ENCODE measurements around the gene MSN.
A peak's percentile ranks its signal among the peaks of the same experiment; 100 is the strongest.
"Not testable (repeated sequence)": the region's sequence is repeated elsewhere in the genome, so short reads cannot be mapped to it uniquely, and the experiment has no call there.

The MSN gene

GRCh38 chrX:65667503-65668376, at the start of gene MSN:
Gene MSN (plus strand): TSS chrX:65667654. CDS start chrX:65667842, 188 bp downstream.
- peaks cover 11% of the 10 kb centered on the region for H3K4me1 ChIP-seq (ENCODE audit: insufficient read depth, low read length)
- no peaks in the 10 kb centered on the region for H3K36me3 ChIP-seq (ENCODE audit: insufficient read depth, low read length)
- H3K9ac ChIP-seq (ENCODE audit: low read depth, low read length), result peak within 1 kb of the TSS; percentile 68
- no peaks in the 10 kb centered on the region for H3K9me3 ChIP-seq (ENCODE audit: control insufficient read depth, insufficient read depth, low read length)

DNA sequence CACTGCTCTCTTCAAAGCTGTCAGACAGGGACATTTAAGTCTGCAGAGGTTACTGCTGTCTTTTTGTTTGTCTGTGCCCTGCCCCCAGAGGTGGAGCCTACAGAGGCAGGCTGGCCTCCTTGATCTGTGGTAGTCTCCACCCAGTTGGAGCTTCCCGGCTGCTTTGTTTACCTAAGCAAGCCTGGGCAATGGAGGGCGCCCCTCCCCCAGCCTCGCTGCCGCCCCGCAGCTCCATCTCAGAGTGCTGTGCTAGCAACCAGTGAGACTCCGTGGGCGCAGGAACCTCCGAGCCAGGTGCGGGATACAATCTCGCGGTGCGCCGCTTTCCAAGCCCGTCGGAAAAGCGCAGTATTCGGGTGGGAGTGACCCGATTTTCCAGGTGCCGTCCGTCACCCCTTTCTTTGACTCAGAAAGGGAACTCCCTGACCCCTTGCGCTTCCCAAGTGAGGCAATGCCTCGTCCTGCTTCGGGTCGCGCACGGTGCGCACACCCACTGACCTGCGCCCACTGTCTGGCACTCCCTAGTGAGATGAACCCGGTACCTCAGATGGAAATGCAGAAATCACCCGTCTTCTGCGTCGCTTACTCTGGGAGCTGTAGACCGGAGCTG, 47.3 kb upstream of the MSN start:
- H3K9ac ChIP-seq (ENCODE audit: low read depth, low read length), result peak overlapping the region; percentile 51; the same call in 1 of the 2 replicates
- H3K9me3 ChIP-seq (ENCODE audit: control insufficient read depth, insufficient read depth, low read length); H3K36me3 ChIP-seq (ENCODE audit: insufficient read depth, low read length); H3K4me1 ChIP-seq (ENCODE audit: insufficient read depth, low read length): not testable (repeated sequence)

DNA sequence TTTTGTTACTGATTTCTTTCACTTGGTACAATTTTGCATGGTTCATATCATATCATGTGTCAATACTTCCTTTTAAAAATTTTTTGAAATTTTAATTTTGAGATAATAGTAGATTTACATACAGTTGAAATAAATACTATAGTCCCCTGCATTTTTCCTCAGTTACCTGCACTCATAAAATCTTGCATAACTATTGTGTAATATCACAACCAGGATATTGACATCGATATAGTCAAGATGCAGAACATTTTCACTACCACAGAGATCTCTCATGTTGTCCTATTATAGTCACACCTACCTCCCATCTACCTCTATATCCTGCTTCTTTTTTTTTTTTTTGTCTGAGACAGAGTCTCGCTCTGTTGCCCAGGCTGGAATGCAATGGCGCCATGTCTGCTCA, 36.7 kb upstream of the MSN start:
- no peaks in the 10 kb centered on the region for H3K9me3 ChIP-seq (ENCODE audit: control insufficient read depth, insufficient read depth, low read length)
- no peak overlapping the region for H3K9ac ChIP-seq (ENCODE audit: low read depth, low read length)
- no peaks in the 10 kb centered on the region for H3K36me3 ChIP-seq (ENCODE audit: insufficient read depth, low read length)
- H3K4me1 ChIP-seq (ENCODE audit: insufficient read depth, low read length), result peaks cover 5% of the 10 kb centered on the region; the same call in 1 of the 2 replicates

- Histone ChIP-seq H3K4me1 (ENCODE audit: insufficient read depth, low read length) (peaks cover 6% of the 10 kb centered on the region; the same call in 1 of the 2 replicates), H3K9ac (ENCODE audit: low read depth, low read length) (no peak overlapping the region), H3K9me3 (ENCODE audit: control insufficient read depth, insufficient read depth, low read length) (no peaks in the 10 kb centered on the region), H3K36me3 (ENCODE audit: insufficient read depth, low read length) (no peaks in the 10 kb centered on the region)
These were observed 33.6 kb upstream of the MSN start for GRCh38 chrX:65633826-65634225.

DNA sequence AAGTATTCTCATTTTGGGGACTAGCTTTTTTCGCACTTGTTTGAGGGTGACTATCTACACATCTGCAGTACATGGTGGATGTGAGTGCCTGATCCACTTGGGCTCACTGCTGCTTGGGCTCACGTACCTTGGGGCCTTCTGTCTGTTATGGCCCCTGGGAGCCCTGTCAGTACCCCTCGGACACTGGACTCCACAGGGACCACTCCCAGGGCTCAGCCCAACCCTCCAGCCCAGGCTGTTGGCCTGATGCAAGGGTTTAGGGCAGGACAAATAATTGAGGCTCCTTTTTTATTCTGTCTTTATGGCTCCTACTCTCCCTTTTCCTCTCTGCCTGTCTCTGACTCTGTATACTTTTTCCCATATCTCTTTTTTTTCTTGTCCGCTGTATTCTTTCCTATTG, 32.7 kb upstream of the MSN start:
- H3K9me3 ChIP-seq (ENCODE audit: control insufficient read depth, insufficient read depth, low read length), result no peaks in the 10 kb centered on the region
- no peaks in the 10 kb centered on the region for H3K36me3 ChIP-seq (ENCODE audit: insufficient read depth, low read length)
- H3K4me1 ChIP-seq (ENCODE audit: insufficient read depth, low read length), result peaks cover 6% of the 10 kb centered on the region; the same call in 1 of the 2 replicates
- H3K9ac ChIP-seq (ENCODE audit: low read depth, low read length), result no peak overlapping the region

- Histone ChIP-seq H3K9ac (ENCODE audit: low read depth, low read length) (no peak overlapping the region), H3K36me3 (ENCODE audit: insufficient read depth, low read length) (no peaks in the 10 kb centered on the region), H3K4me1 (ENCODE audit: insufficient read depth, low read length) (peaks cover 6% of the 10 kb centered on the region; the same call in 1 of the 2 replicates), H3K9me3 (ENCODE audit: control insufficient read depth, insufficient read depth, low read length) (no peaks in the 10 kb centered on the region)
These were observed 32.1 kb upstream of the MSN start for GRCh38 chrX:65635378-65635777.

DNA sequence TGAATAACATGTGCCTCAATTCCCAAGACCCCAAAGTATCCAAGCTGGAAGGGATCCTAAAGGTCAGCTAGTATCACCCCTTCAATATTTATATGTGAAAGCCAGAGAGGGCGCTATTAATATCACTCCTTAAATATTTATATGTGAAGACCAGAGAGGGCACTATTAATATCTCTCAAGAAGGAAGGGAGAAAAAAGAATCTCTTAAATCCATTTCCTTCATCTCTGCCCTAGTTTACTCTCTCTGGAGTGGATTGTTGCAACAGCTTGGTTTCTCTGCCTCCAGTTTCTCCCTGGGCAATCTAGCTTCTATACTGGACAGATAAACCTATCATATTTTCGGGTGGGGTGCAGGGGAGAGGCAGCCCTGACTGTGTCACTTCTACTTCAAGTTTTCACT, 31.6 kb upstream of the MSN start:
- peaks cover 6% of the 10 kb centered on the region; the same call in 1 of the 2 replicates for H3K4me1 ChIP-seq (ENCODE audit: insufficient read depth, low read length)
- H3K9ac ChIP-seq (ENCODE audit: low read depth, low read length), result no peak overlapping the region
- no peaks in the 10 kb centered on the region for H3K9me3 ChIP-seq (ENCODE audit: control insufficient read depth, insufficient read depth, low read length)
- H3K36me3 ChIP-seq (ENCODE audit: insufficient read depth, low read length), result no peaks in the 10 kb centered on the region

DNA sequence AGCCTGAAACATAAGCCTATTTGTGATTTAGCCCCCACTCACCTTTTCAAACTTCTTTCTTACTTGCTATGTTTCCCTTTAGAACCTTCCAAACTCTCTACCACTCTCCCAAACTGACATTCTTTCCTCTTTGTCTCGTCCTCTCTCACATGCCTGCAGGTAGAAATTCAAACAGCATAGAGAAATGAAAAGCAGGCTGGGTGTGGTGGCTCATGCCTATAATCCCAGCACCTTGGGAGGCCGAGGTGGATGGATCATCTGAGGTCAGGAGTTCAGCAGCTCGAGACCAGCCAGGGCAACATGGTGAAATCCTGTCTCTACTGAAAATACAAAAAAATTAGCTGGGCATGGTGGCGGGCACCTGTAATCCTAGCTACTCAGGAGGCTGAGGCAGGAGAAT, 31.2 kb upstream of the MSN start:
- not testable (repeated sequence) for H3K36me3 ChIP-seq (ENCODE audit: insufficient read depth, low read length); H3K9me3 ChIP-seq (ENCODE audit: control insufficient read depth, insufficient read depth, low read length); H3K9ac ChIP-seq (ENCODE audit: low read depth, low read length); H3K4me1 ChIP-seq (ENCODE audit: insufficient read depth, low read length)

GRCh38 chrX:65637335-65637734, 30.1 kb upstream of the MSN start:
- Histone ChIP-seq H3K9me3 (ENCODE audit: control insufficient read depth, insufficient read depth, low read length) (no peaks in the 10 kb centered on the region), H3K36me3 (ENCODE audit: insufficient read depth, low read length) (no peaks in the 10 kb centered on the region), H3K4me1 (ENCODE audit: insufficient read depth, low read length) (peaks cover 6% of the 10 kb centered on the region; the same call in 1 of the 2 replicates), H3K9ac (ENCODE audit: low read depth, low read length) (no peak overlapping the region)

- peaks cover 12% of the 10 kb centered on the region; the same call in 1 of the 2 replicates for H3K4me1 ChIP-seq (ENCODE audit: insufficient read depth, low read length)
- H3K9me3 ChIP-seq (ENCODE audit: control insufficient read depth, insufficient read depth, low read length), result no peaks in the 10 kb centered on the region
- no peaks in the 10 kb centered on the region for H3K36me3 ChIP-seq (ENCODE audit: insufficient read depth, low read length)
- H3K9ac ChIP-seq (ENCODE audit: low read depth, low read length), result no peak overlapping the region
These were observed 24.5 kb upstream of the MSN start for GRCh38 chrX:65642914-65643491.

- no peak overlapping the region for H3K9ac ChIP-seq (ENCODE audit: low read depth, low read length)
- H3K4me1 ChIP-seq (ENCODE audit: insufficient read depth, low read length), result peaks cover 12% of the 10 kb centered on the region; the same call in 1 of the 2 replicates
- H3K9me3 ChIP-seq (ENCODE audit: control insufficient read depth, insufficient read depth, low read length), result no peaks in the 10 kb centered on the region
- no peaks in the 10 kb centered on the region for H3K36me3 ChIP-seq (ENCODE audit: insufficient read depth, low read length)
These were observed 23.9 kb upstream of the MSN start for GRCh38 chrX:65643531-65644052.

- H3K9ac ChIP-seq (ENCODE audit: low read depth, low read length), result no peak overlapping the region
- H3K4me1 ChIP-seq (ENCODE audit: insufficient read depth, low read length), result peaks cover 12% of the 10 kb centered on the region; the same call in 1 of the 2 replicates
- no peaks in the 10 kb centered on the region for H3K9me3 ChIP-seq (ENCODE audit: control insufficient read depth, insufficient read depth, low read length)
- H3K36me3 ChIP-seq (ENCODE audit: insufficient read depth, low read length), result no peaks in the 10 kb centered on the region
These were observed 22.7 kb upstream of the MSN start for GRCh38 chrX:65644621-65645289.

- H3K4me1 ChIP-seq (ENCODE audit: insufficient read depth, low read length), result peaks cover 12% of the 10 kb centered on the region; the same call in 1 of the 2 replicates
- H3K9ac ChIP-seq (ENCODE audit: low read depth, low read length), result no peak overlapping the region
- H3K36me3 ChIP-seq (ENCODE audit: insufficient read depth, low read length), result no peaks in the 10 kb centered on the region
- H3K9me3 ChIP-seq (ENCODE audit: control insufficient read depth, insufficient read depth, low read length), result no peaks in the 10 kb centered on the region
These were observed 19.7 kb upstream of the MSN start for GRCh38 chrX:65647801-65648200.

GRCh38 chrX:65652098-65652497, 15.4 kb upstream of the MSN start:
- no peaks in the 10 kb centered on the region for H3K36me3 ChIP-seq (ENCODE audit: insufficient read depth, low read length)
- H3K4me1 ChIP-seq (ENCODE audit: insufficient read depth, low read length), result no peaks in the 10 kb centered on the region
- H3K9me3 ChIP-seq (ENCODE audit: control insufficient read depth, insufficient read depth, low read length), result no peaks in the 10 kb centered on the region
- no peak overlapping the region for H3K9ac ChIP-seq (ENCODE audit: low read depth, low read length)

All from ES-I3 (cell line).